Measurements from ENCODE around the gene LURAP1L.

DNA sequence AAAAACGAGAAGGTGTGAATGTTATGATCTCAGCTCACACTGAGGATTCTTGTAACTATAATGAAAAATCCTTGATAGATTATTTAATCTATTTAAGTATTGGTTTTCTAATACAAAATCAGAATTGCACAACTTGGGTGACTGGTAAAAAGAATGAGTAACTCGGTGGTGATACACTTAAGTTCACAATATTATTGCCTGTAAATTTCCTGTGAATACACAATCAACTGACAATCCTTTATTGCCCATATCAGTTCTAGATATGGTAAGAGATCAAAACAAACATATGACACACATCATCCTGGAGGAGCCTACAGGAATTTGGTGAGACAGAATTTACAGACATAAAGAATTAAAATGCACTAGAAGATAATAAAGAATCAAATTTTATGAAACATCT lies 14.1 kb upstream of the LURAP1L start:
- no peak for TF ChIP-seq RAD21 (IDR thresholded peaks at IDR 0.05; ENCODE audit: low read length)
- TF ChIP-seq RFX5 (IDR thresholded peaks at IDR 0.05; ENCODE audit: low read depth, low read length) = no peak
- TF ChIP-seq CEBPB (IDR thresholded peaks at IDR 0.05; ENCODE audit: low read depth, low read length) = peak; percentile 81
- no peak for TF ChIP-seq CTCF (conservative IDR thresholded peaks at IDR 0.05; ENCODE audit: low read depth, low read length)
- no peak for TF ChIP-seq POLR2A (IDR thresholded peaks at IDR 0.05; ENCODE audit: low read depth, low read length)
- no peak for TF ChIP-seq MAFK (IDR thresholded peaks at IDR 0.05; ENCODE audit: low read depth, low read length)
- TF ChIP-seq USF2 (IDR thresholded peaks at IDR 0.05; ENCODE audit: low read depth, low read length) = no peak
- no peak for TF ChIP-seq SMC3 (IDR thresholded peaks at IDR 0.05; ENCODE audit: low read depth, low read length)
- no peak for TF ChIP-seq FOS (IDR thresholded peaks at IDR 0.05; ENCODE audit: low read depth, low read length)
- TF ChIP-seq MAZ (IDR thresholded peaks at IDR 0.05; ENCODE audit: borderline replicate concordance, low read depth, low read length) = no peak
- TF ChIP-seq RCOR1 (IDR thresholded peaks at IDR 0.05; ENCODE audit: insufficient replicate concordance, low read length) = no peak
- TF ChIP-seq BHLHE40 (IDR thresholded peaks at IDR 0.05; ENCODE audit: low read depth, low read length) = no peak
- TF ChIP-seq, protein P1, sequence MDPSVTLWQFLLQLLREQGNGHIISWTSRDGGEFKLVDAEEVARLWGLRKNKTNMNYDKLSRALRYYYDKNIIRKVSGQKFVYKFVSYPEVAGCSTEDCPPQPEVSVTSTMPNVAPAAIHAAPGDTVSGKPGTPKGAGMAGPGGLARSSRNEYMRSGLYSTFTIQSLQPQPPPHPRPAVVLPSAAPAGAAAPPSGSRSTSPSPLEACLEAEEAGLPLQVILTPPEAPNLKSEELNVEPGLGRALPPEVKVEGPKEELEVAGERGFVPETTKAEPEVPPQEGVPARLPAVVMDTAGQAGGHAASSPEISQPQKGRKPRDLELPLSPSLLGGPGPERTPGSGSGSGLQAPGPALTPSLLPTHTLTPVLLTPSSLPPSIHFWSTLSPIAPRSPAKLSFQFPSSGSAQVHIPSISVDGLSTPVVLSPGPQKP (IDR thresholded peaks at IDR 0.05; ENCODE audit: borderline replicate concordance, low read depth, low read length) = no peak
- TF ChIP-seq MXI1 (IDR thresholded peaks at IDR 0.05; ENCODE audit: borderline replicate concordance, low read depth, low read length) = no peak

All from IMR-90 (cell line).